ENCODE measurements around the gene SACM1L. TPM values are rescaled to one million over a fixed set of nuclear protein-coding genes. Genes with fewer than 3 reads are reported as not detected.

The SACM1L gene
- total RNA-seq, 1 experiment from 2014 or later: 30.1 TPM

GRCh38 chr3:45705839-45706808, 16.9 kb downstream of the SACM1L start:
- intact Hi-C loops (cut with micrococcal nuclease): no loop called here
- no TSS peak for BruUV-seq (replicated peaks)

GRCh38 chr3:45711931-45712330, 22.7 kb downstream of the SACM1L start:
- H3K79me2 ChIP-seq (ENCODE audit: low read length): no peaks in the 10 kb centered on the region
- no peaks in the 10 kb centered on the region for H4K20me1 ChIP-seq (ENCODE audit: low read length)
- DNase-seq: no peak
- H3K4me2 ChIP-seq (ENCODE audit: low read length): no peak overlapping the region
- H2AFZ ChIP-seq (ENCODE audit: low read length): no peak overlapping the region
- H3K27me3 ChIP-seq (ENCODE audit: low read length): no peaks in the 10 kb centered on the region
- H3F3A ChIP-seq (ENCODE audit: low read length, unreplicated experiment): no peaks in the 10 kb centered on the region
- no peaks in the 10 kb centered on the region for H3K9me2 ChIP-seq (replicated peaks; ENCODE audit: low read length)
- POLR2A ChIA-PET (ENCODE audit: unreplicated experiment): no interaction called here
- H3K36me3 ChIP-seq (ENCODE audit: low read depth, low read length): peaks cover 29% of the 10 kb centered on the region
- no peak for ATAC-seq
- H3K9ac ChIP-seq (ENCODE audit: low read length): no peak overlapping the region
- H3K9me3 ChIP-seq (ENCODE audit: low read length): no peaks in the 10 kb centered on the region
- no peak overlapping the region for H3K27ac ChIP-seq (ENCODE audit: low read length)
- CTCF ChIA-PET: no interaction called here
- TF ChIP-seq CTCF (conservative IDR thresholded peaks at IDR 0.05; ENCODE audit: low read depth, low read length): no peak
- TF ChIP-seq EZH2 (IDR thresholded peaks at IDR 0.05; ENCODE audit: low read length, unreplicated experiment): no peak
- TF ChIP-seq EZH2phosphoT487 (IDR thresholded peaks at IDR 0.05; ENCODE audit: borderline replicate concordance, low read length): no peak
- no peaks in the 10 kb centered on the region for H3K4me1 ChIP-seq (ENCODE audit: insufficient read depth, low read length)
- no TSS peak for BruUV-seq (replicated peaks)
- intact Hi-C loops (cut with micrococcal nuclease): no loop called here
- H3K4me3 ChIP-seq (ENCODE audit: low read length): no peak overlapping the region

More at GRCh38 chr3:45705839-45706808, 16.9 kb downstream of the SACM1L start:
- H3K9me3 ChIP-seq (ENCODE audit: low read length): no peaks in the 10 kb centered on the region
- H3K4me3 ChIP-seq (ENCODE audit: low read length): no peak overlapping the region
- H2AFZ ChIP-seq (ENCODE audit: low read length): no peak overlapping the region
- H3K36me3 ChIP-seq (ENCODE audit: low read depth, low read length): peaks cover 42% of the 10 kb centered on the region
- no peak for DNase-seq
- TF ChIP-seq EZH2 (IDR thresholded peaks at IDR 0.05; ENCODE audit: low read length, unreplicated experiment): no peak
- no peak for TF ChIP-seq EZH2phosphoT487 (IDR thresholded peaks at IDR 0.05; ENCODE audit: borderline replicate concordance, low read length)
- no peak for TF ChIP-seq CTCF (conservative IDR thresholded peaks at IDR 0.05; ENCODE audit: low read depth, low read length)
- H3K4me1 ChIP-seq (ENCODE audit: insufficient read depth, low read length): no peaks in the 10 kb centered on the region
- H3K79me2 ChIP-seq (ENCODE audit: low read length): peaks cover 23% of the 10 kb centered on the region
- no peak overlapping the region for H3K9ac ChIP-seq (ENCODE audit: low read length)
- H3K27me3 ChIP-seq (ENCODE audit: low read length): no peaks in the 10 kb centered on the region
- 0 out of 2 replicates have a peak, but pooled peaks cover 6% of the 10 kb centered on the region for H4K20me1 ChIP-seq (ENCODE audit: low read length)
- no peaks in the 10 kb centered on the region for H3K9me2 ChIP-seq (replicated peaks; ENCODE audit: low read length)
- CTCF ChIA-PET: interaction anchor here (0.8 kb wide), 1 partner anchor 195 kb away, joined by 5 read pairs; no protein-coding TSS in a partner anchor
- no peak overlapping the region for H3K4me2 ChIP-seq (ENCODE audit: low read length)
- H3F3A ChIP-seq (ENCODE audit: low read length, unreplicated experiment): no peaks in the 10 kb centered on the region
- POLR2A ChIA-PET (ENCODE audit: unreplicated experiment): no interaction called here
- ATAC-seq: no peak
- no peak overlapping the region for H3K27ac ChIP-seq (ENCODE audit: low read length)
